HG03039 (cell line): Measurements from ENCODE around the gene LRRC74B.
"Not testable (repeated sequence)": the region's sequence is repeated elsewhere in the genome, so short reads cannot be mapped to it uniquely, and the experiment has no call there.

Experiments
- ATAC-seq: cut with Tn5 transposase; IDR thresholded peaks from one replicate; pipeline ENCODE4 v1.9.1; 2021; ENCODE audit warnings: mild to moderate bottlenecking, moderate library complexity; ENCODE audit not compliant: unreplicated experiment

Gene LRRC74B

GRCh38 chr22:21045585-21046294, at the start of gene LRRC74B:
LRRC74B (plus strand) TSS chr22:21045946; CDS start chr22:21045987, 41 bp downstream.
- ATAC-seq = no peak

- ATAC-seq = no peak
These were observed 49.7 kb upstream of the LRRC74B start for GRCh38 chr22:20996031-20996410.

GRCh38 chr22:20996598-20997535, 48.9 kb upstream of the LRRC74B start:
- no peak for ATAC-seq

- no peak for ATAC-seq
These were observed 48.0 kb upstream of the LRRC74B start for GRCh38 chr22:20997536-20998257.

GRCh38 chr22:20998411-20999336, 47.1 kb upstream of the LRRC74B start:
- ATAC-seq = no peak

GRCh38 chr22:20999350-21000206, 46.2 kb upstream of the LRRC74B start:
- no peak for ATAC-seq

GRCh38 chr22:21000207-21000986, 45.3 kb upstream of the LRRC74B start:
- ATAC-seq = no peak

- ATAC-seq = peak; percentile 7
These were observed 44.7 kb upstream of the LRRC74B start for GRCh38 chr22:21000987-21001600.

GRCh38 chr22:21001601-21002325, 44.0 kb upstream of the LRRC74B start, which contains the start of gene THAP7:
THAP7 (minus strand) TSS chr22:21002118; CDS start chr22:21001911, 207 bp downstream.
- ATAC-seq = peak; percentile 75

GRCh38 chr22:21003782-21004181, 42.0 kb upstream of the LRRC74B start:
- ATAC-seq = no peak

- not testable (repeated sequence) for ATAC-seq
These were observed 36.5 kb upstream of the LRRC74B start for GRCh38 chr22:21009208-21009607.

- no peak for ATAC-seq
These were observed 35.9 kb upstream of the LRRC74B start for GRCh38 chr22:21009638-21010425.

- ATAC-seq = no peak
These were observed 35.2 kb upstream of the LRRC74B start for GRCh38 chr22:21010426-21011113.

- ATAC-seq = no peak
These were observed 33.0 kb upstream of the LRRC74B start for GRCh38 chr22:21012446-21013407.
